ENCODE measurements around the gene AIG1.
"Not testable (repeated sequence)": the region's sequence is repeated elsewhere in the genome, so short reads cannot be mapped to it uniquely, and the experiment has no call there.

Gene AIG1

GRCh38 chr6:143335865-143336264, 275.2 kb downstream of the AIG1 start:
- DNase-seq: no peak

- no peak for DNase-seq
Measured at GRCh38 chr6:143336446-143337152, 275.9 kb downstream of the AIG1 start.

GRCh38 chr6:143337201-143337949, 276.7 kb downstream of the AIG1 start:
- no peak for DNase-seq

GRCh38 chr6:143339223-143339622, 278.5 kb downstream of the AIG1 start:
- DNase-seq: no peak

GRCh38 chr6:143345477-143345876, 284.8 kb downstream of the AIG1 start:
- DNase-seq: not testable (repeated sequence)

GRCh38 chr6:143346004-143346403, 285.3 kb downstream of the AIG1 start:
- no peak for DNase-seq

GRCh38 chr6:143348531-143348930, 287.8 kb downstream of the AIG1 start:
- DNase-seq: no peak

- no peak for DNase-seq
Measured at GRCh38 chr6:143349530-143349929, 288.8 kb downstream of the AIG1 start.

GRCh38 chr6:143356101-143356880, 295.6 kb downstream of the AIG1 start:
- no peak for DNase-seq

- DNase-seq: no peak
Measured at GRCh38 chr6:143357152-143357551, 296.5 kb downstream of the AIG1 start.

- DNase-seq: no peak
Measured at GRCh38 chr6:143357561-143358255, 297.0 kb downstream of the AIG1 start.

- DNase-seq: no peak
Measured at GRCh38 chr6:143361536-143362191, 301.0 kb downstream of the AIG1 start.

GRCh38 chr6:143362192-143362558, 301.5 kb downstream of the AIG1 start:
- DNase-seq: no peak

GRCh38 chr6:143363299-143363698, 302.6 kb downstream of the AIG1 start:
- DNase-seq: no peak

GRCh38 chr6:143368426-143368825, 307.7 kb downstream of the AIG1 start:
- DNase-seq: no peak

GRCh38 chr6:143369971-143370370, 309.3 kb downstream of the AIG1 start:
- no peak for DNase-seq

- no peak for DNase-seq
Measured at GRCh38 chr6:143370812-143371370, 310.2 kb downstream of the AIG1 start.

- DNase-seq: no peak
Measured at GRCh38 chr6:143372199-143372882, 311.7 kb downstream of the AIG1 start.

GRCh38 chr6:143374014-143374413, 313.3 kb downstream of the AIG1 start:
- DNase-seq: no peak

GRCh38 chr6:143375022-143375585, 314.4 kb downstream of the AIG1 start:
- no peak for DNase-seq

- DNase-seq: no peak
Measured at GRCh38 chr6:143376375-143376774, 315.7 kb downstream of the AIG1 start.
